HG03103 (cell line): ENCODE data around the gene SLIT3.

Experiments
- ATAC-seq: cut with Tn5 transposase; IDR thresholded peaks from one replicate; pipeline ENCODE4 v1.9.1; 2021; ENCODE audit warnings: low read depth; ENCODE audit not compliant: unreplicated experiment

The SLIT3 gene

DNA sequence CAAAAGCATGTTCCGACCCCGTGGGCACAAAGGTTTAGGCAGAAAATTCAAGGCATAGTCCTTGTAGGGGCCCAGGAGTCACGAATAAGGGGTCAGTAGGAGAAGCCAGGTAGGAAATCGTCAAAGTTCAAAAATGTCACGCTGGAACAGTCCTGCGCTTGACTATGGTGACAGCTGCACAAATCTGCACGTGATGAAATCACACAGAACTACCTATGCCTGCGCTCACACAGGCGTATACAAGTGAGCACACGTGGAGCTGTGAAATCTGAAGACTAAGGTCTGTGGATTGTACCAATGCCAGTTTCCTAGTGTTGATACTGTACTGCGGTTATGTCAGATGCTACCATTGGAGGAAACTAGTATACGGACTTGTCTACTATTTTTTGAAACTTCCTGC is 418.7 kb downstream of the SLIT3 start:
- no peak for ATAC-seq

DNA sequence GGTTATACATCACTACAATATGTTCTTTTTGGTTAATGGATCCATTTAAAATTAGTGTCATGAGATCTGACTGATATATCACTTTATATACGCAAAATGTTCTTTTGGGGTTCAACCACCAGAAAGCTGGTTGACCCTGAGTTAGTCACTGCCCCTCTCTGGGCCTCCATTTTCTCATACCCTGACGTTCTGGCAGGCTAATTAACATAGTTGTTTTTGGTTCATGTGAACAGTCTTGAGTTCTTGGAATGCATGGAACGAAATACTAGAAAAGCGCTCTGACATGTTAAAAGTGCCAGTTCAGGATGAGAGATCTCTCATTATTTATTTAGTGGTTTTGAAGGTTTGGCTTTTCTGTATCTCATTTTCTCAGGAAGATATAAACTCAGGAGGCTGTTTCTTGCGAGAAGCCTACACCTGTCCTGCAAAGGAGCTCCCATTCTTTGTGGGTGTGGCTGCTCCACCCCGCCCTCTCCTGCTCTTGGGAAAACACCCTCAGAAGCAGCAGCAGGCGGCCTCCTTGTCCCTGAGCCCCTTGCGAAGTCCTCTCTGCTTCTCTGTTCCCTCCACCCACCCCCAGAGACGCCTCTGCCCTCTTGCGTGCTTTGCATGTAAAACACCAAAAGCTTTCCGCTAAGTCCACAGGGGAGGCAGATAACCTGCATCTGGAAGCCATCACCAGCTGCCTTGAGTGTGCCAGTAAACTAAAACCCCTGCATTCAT is 419.4 kb downstream of the SLIT3 start:
- ATAC-seq = no peak

DNA sequence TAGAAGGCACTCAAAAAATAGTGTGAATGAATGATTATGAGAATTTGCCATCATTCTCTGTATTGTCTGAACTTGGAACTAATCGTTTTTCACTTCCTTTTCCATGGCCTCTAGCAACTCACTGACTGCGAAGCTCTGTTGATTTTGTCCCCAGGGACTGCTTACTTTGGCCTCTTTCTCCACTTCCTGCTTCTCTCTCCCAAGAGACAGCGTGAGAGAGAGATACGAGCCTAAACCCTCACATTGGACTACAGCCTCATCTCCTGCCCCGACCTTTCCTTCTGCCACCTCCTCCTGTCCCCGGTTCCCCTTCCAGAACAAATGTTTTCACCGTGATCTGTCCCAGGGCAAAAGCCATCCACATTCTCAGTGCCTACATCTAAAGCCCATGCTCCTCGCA is 421.0 kb downstream of the SLIT3 start:
- ATAC-seq = peak; percentile 89

DNA sequence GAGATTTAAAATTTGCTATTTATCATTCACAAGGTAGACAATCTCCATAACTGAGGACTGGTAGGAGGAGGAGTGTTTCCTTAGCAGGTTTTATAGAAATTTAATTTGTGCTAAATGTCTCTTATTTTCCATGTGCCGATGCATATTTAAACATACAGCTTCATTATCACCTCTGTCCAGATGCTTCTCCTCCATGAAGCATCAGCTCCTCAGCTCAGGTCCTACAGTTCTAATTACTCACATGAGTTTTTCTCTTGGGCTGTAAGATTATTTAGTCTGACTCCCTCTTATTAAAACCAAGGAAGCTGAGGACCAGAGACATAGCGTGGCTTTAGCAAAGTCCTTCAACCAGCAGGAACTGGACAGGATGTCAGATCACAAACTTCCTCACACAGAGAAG is 421.6 kb downstream of the SLIT3 start:
- ATAC-seq = no peak

DNA sequence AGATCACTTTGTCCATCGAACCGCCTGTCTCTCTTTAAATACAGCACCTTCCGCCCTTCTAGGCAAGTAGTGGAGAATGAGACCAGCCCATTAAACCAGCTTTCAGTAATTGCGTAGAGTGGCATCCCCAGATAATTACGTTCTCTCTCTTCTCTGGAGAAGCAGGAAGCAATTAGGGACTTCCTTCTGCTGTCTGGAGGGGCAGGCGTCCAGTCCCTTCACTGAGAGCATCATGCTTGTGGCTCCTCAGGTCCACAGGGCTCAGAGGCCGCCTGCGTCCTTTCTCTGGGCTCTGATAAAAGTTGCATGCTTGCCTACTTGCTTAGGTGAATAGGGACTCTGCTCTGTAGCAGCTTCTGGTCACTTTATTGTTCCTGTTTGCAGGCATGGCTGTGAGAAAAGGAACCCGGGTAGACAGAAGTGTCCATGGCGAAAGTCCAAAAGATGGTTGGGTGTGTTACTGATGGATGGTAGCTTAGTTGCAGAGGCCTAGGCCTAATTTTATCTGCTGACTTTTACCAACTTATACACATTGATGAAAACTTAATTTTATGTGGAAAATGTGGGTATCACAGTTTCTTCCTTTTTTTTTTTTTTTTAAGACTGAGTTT is 422.7 kb downstream of the SLIT3 start:
- no peak for ATAC-seq

DNA sequence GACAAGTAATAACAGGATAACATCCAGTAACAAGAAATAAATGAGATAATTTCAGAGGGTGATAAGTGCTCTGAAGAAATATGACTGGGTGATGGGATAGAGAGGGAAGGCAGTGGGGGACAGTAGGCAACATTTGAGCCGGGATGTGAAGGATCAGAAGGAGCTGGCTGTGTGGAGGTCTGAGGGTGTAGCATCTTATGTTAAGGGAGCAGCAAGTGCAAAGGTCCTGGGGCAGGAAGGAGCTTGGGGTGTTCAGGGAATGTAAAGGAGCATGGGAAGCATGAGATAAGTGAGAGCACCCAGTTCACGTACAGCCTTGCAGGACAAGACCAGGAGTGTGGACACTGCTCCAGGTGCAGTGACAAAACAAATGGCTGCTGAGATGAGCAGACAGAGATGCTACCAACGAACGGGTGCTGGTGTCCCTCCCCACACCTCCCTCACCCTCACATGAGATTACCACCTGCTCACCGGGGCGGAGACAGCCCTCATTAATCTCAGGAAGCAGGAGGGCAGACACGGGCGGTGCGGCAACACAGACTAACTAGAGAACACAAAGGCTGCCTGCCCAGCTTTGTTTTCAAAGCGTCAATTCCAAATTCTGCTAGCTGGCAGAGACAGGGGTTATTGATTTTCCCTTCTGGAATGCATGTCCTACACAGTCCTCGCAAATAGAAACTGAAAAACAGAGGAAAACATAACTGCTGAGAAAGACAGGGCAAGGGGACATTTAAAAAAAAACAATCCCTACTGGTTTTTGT is 423.6 kb downstream of the SLIT3 start:
- no peak for ATAC-seq

DNA sequence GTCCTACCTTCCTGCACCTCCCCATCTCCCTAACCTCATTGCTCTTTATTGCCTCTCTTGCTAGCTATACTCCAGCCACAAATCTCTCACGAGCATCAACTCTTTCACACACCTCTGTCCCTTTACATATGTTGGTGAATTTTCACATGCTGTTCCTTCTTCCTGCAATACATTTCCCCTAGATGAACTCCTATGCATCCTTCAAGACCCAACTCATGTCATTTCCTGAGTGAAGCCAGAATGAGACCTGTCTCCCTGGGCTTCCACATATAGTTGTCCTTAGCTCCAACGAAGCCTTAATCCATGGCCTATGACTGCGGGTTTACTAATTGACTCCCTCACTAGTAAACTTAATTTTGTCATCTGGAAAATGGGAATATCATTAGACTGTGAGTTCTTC is 424.5 kb downstream of the SLIT3 start:
- no peak for ATAC-seq

DNA sequence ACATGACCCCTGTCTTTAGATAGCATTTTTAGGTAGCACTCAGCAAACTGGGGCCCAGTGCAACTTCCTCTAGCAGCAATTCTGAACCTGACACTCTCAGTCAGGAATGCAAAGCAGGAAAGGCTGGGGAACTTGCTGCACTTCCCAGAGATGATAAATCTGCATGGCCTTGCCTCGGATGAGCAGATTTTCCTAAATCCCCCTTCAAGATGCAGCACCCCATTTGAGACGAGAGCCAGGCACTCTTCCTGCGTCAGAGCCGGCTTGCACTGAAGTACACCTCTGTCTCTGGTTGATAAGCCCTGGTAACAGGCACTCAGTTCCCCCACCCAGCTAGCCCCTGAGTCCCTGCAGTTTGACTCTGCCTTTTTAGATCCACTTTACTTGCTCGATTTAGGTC is 425.1 kb downstream of the SLIT3 start:
- ATAC-seq = no peak

DNA sequence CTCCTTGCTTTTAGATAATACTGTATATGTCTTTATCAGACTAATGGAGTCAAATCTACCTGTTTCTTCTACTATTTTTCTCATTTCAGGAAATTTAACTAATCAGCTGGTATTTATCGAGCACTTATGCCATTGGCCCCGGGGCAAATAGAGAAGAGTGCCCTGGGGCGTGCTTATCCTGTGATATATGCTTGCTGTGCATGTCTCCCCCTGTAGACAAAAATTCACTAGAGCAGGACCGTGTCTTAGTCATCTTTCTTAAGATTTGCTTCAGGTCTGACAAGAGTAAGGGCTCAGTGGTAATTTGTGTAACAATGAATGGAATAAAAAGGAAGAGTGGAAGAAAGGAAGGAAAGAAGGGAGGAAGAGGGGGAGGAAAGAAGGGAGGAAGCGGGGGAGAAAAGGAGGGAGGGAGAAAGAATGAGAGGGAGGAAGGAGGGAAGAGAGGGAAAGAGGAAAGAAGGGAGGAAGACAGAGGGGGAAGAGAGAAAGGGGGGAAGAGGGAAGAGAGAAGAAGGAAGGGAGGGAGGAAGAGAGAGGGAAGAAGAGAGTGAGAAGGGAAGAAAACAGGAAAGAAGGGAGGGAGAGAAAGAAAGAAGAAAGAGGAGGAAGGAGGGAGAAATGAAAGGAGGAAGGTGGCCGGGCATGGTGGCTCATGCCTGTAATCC is 426.1 kb downstream of the SLIT3 start:
- no peak for ATAC-seq

DNA sequence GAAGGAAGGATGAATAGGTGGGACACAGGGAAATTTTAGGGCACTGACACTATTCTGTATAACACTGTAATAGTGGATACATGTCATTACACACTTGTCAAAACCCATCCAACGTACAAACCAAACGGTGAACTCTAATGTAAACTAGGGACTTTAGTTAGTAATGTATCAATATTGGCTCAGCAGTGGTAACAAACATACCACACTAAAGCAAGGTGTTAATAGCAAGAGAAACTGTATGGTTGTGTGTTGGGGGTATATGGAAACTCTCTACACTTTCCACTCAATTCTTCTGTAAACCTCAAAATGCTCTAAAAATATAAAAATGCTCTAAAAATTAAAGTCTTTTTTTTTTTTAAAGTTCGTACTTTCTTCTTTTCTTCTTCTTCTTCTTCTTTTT is 428.7 kb downstream of the SLIT3 start:
- no peak for ATAC-seq

DNA sequence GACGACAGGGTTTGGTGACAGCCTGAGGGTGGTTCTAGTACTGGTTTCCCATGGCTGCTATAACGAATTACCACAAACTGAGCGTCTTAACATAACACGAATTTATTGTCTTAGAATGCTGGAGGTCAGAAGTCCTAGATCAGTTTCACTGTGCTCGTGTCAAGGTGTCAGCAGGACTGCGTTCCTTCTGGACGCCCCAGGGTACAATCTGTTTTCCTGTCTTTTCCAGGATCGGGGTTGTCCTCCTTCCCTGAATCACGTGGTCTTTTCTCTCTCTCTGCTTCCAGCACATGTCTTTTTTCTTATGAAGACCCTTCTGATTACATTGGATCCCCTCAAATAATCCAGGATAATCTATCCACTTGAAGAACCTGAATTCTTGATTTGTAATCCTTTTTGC is 430.0 kb downstream of the SLIT3 start:
- no peak for ATAC-seq

DNA sequence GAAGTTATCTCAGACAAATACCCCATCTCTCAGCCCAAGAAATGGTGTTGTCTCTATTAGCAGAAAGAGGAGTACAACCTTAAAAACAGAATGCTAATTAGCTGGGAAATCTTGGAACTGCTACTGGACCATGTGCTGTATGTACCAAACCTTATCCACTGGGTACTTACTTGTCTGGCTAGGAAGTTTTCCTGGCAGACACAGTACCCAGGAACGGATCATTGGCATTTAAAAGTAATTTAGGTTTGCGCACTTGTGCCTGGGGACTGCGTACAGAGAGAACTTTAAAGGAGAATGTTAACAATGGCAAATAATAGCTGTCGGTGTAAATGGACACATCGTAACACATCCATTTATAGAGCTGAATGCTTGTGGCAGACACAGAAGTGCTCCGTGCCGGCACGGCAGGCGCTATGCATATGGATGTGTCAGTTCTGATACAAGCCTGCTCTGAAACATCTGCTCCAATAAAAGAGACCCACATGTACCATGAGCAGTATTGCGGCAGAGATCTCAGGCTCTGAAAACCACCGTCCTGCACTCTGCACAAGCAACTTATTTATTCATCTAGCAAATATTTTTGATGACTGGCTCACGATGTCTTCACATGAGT is 431.2 kb downstream of the SLIT3 start:
- ATAC-seq = no peak

DNA sequence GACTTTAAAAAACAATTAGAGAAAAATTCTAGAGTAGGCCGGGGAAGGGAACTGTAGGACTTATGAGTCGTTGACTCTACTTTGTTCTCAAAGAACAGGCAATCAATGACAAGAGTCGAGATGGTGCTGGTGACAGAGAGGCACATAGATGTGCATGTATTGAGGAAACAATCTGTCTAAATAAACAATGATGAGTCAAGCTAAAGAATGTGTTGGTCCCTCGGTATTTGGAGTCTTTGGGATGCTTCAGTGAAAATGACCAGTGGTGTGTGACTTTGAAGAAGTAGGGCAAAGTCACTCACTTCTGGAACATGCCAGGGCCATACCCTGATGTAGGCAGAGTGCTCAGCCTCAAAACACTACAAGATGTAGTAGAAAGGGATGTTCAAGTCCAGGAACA is 433.7 kb downstream of the SLIT3 start:
- no peak for ATAC-seq

DNA sequence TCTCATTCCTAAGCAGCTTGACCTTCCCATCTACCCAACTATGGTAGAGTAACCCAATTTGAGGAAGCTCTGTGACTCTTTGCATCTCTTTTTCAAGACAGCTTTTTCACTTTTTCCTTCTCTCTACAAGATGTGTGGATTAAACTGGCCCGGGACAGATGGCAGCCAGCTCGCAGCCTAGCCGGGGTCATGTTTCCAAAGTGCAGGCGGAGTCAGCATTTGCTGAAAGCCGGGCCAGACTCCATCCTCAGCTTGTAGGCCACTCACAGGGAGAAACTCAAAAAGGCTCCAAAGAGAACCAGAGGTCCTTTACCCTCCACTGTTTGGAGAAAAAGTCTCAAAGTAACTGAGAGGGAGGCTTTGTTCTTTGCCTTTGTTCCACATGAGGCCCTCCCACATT is 435.0 kb downstream of the SLIT3 start:
- no peak for ATAC-seq

DNA sequence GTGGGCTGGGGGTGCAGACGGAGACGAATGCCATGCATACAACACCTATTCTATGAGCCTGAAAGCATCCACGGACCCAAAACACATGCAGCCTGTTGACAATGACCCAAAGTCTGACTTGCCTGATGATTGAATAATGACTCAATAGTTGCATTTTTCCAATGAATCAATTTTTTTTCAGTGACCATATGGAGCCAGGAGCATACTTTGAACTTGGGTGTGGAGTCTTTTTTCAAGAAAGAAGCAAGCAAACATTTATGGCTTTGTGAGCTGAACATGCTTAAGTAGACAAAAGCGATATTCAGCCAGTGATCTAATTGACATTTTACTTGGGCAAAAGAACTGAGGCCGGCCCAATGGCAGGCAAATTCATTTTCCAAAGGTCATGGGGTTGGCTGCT is 437.9 kb downstream of the SLIT3 start:
- ATAC-seq = no peak

DNA sequence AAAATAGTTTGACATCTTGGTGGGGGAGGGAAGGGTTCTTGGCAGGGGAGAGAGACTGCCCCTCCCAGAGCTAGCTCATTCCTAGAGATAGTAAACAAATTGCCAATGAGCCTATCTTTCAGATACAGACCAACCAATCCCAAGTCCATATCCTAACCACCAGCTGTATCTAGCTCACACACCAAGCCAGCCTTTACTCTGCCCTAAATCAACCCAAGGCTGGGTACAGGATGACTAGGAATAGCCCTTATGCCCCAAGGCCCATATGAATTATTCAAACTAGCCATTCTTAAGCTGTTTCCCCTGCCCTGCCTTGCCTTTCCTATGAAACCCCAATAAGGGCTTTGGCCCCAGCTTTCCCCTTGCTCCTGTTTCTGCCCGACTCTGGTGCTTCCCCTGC is 440.4 kb downstream of the SLIT3 start:
- no peak for ATAC-seq

DNA sequence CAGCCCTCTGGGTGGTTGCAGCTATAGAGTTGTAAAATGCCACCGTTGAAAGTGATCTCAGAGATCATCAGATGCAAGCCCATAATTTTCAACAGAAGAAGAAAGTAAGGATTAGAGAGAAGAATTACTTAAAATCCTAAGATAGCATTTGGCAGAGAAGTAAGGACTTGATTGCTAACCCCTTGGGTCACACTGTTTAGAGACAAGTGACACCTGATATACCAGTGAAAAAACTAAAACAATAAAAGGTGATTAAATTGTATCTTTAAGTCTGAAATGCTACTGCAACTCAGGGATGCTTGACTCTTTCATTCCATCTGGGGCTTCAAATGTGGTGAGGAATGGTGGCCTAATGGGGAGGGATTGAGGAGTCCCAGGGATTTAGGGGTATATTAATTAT is 440.9 kb downstream of the SLIT3 start:
- no peak for ATAC-seq

DNA sequence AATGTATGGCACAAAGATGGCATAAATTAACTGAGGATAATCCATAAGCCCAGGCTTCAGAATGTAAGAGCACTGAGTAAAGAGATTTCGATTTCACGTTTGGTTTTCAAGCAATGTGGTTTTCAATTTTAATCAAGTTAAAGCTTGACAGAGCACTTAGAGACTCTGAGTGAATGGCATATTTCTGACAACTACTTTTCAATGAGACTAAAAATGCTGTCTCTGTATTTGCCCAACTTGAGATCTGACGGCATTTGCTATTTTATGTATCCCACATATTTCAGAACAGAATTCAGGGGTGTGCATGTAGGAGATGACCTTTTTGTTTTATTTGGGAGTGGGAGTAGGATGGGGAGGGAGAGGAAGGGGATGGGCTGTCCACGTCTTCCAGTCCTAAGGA is 441.5 kb downstream of the SLIT3 start:
- ATAC-seq = no peak

DNA sequence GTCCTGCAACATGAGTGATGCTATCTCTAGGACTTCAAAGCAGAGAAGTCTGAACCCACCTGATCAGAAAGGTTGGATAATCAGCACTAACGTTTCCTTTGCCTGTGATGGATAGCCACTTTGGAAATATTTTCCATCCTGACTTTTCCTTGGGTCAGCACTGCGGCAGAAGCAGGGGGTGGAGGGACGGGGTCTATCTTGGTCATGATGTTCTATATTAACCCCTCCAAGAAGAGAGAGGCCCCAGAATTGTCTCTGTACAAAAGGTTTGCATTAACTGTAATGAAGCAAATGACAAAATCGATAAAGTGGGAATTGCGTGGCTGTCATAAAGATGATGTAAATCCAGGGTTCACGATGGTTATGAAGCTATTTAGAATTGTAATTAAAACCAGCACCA is 441.9 kb downstream of the SLIT3 start:
- no peak for ATAC-seq

DNA sequence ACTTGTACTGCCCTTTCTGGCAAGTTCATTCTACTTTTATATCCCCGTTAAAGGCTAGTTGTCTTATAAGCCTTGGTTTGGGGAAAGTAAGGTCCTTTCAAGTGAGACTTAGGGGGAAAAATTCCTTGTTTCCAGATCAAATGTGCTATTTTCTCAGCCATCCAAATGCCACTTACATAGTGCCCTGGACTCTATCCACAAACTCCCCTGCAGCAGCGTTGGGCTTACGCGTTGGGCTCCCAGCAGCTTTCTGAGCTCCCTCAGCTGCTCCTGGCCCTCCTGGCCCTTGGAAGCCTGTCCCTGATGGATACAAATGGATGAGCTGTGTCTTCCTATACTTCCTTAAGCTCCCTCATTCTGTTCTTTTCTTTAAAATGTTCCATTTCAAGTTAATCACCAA is 442.6 kb downstream of the SLIT3 start:
- ATAC-seq = no peak

DNA sequence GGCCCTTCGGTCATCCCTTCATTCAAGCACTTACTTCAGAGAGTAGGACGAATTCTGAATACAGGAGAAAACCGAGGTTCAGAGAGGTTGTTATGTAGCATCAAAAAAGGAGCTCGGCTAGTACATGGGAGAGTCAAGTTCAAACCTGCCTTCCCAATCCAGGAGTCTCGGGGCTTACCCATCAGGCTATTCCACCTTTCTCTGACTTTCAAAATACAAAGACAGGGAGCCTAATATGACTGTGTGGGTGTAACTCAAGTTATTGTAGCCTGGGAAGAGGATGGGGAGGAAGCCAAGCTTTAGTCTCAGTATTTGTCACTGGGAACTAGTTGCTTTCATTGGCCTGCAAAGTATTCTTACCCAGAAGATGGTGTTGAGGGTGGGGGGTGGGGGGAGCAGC is 447.0 kb downstream of the SLIT3 start:
- ATAC-seq = no peak
